ENCODE data around the gene DISC1.

GRCh38 chr1:231770506-231771175, 144.1 kb downstream of the DISC1 start:
- TF ChIP-seq CTCF (IDR thresholded peaks at IDR 0.05) (no peak), EZH2 (IDR thresholded peaks at IDR 0.05; ENCODE audit: borderline replicate concordance, insufficient read depth, low read depth, low read length, poor library complexity, severe bottlenecking) (no peak)
